NCI-H187 (cell line): ENCODE measurements around the gene MAD2L1.
A peak's percentile ranks its signal among the peaks of the same experiment; 100 is the strongest.

ENCODE experiments used
- DNase-seq, 2 experiments: peaks; one replicate each; lab custom pipeline; 2025; lab: John Stamatoyannopoulos, UW

MAD2L1 gene

DNA sequence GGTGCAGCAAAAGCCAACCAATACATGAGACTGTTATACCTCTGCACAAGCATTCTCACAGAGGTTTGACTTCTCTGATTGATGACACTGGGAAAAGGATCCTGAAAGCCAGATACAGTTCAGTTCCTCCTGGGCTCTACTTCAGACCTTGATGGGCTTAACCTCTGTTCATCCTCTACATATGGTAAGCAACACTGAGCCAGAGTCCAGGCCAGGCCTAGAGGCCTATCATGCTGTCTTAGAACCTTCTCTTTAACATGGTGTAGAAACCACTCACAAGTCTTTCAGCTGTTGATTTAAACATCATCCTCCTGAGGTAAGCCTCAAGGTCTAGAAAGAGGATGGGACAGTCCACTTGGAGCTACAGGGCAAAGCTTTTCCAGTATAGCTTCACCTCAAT is 9.2 kb downstream of the MAD2L1 start:
- no peak for DNase-seq

DNA sequence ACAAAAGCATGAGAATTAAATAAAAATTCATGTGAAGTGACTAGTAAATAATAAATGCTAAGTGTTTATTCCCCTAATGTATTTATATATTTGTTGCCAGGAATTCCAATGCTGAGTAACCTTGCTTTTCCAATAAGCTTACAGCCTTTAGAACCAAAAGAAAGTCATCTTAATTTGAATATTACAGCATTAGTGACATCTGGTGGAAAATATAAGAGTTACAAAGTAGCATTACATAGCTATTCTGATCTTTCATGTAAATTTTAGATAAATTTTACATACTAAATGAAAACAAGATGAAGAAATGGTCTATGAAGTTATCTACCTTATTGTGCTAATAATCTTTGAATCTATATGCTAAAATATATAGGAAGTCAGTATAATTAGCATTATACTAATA is 10.4 kb downstream of the MAD2L1 start:
- no peak for DNase-seq

DNA sequence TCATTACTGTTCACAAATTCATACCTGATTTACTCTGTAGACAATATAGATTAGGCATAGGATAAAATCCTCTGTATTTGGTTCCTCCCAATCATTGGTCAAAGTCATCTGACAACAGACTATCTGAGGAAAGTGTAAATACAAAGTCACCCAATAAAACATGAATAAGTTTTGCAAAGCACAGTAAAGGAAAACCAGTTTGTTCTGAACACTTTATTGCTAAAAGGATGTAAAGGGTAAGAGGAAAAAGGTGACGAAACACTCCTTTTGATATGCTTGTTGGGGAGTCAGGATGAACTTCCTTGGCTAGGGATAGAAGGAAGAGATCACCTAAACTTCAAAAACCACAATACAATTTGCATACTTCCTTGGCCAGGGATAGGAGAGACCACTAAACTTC is 10.9 kb downstream of the MAD2L1 start:
- no peak for DNase-seq

DNA sequence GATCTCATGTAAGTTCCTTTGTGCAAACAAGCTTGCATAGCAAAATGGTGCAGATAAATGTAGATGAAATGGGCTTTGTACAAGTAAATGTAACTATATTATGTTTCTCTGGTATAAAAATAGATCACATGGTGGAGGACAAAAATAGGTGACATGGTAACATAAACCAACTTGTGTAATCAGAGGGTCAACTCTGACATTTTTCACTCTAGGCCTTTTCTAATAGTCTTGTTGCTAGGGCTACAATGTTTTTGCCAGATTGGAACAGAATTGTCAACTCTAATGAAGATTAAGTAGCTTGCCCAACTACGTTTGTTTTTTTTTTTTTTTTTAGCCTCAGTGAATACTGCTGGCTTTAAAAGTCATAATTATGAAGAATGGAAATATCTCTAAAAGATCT is 11.5 kb downstream of the MAD2L1 start:
- DNase-seq: no peak

DNA sequence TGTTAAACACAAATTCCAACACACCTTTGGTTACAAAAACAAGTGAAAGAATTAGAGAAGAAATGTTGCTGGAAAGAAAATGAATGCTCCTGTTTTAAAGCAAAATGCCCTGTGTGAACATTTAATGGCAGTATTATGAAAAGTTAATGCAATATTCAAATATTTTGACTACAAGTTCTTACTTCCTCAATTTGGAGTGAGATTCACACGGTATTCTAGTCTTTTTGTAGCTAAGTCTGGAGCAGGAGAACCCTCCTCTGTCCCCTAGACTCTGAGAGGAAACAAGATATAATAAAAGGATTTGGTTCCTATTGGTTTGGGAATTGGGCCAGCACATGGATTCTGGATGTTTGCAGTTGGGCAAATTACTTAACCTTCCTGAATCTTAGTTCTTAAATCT is 12.7 kb downstream of the MAD2L1 start:
- no peak for DNase-seq

DNA sequence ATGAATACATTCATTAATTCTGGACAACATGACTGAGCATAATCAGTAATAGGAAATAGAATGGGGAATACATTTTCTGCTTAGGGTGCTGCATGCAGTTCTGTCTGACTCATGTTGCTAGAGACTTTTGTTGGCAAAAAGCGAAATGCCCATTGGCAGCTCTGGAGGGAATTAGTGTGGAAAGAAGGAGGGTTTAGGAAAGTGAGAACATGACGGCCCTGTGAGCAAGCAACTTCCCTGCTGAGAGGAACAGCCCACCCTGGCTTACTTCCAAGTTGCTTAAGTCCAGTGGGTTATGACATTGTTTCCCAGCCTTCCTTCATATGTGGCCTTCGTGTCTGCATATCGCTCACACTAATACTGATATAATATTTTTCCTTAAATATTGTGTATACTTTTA is 13.8 kb downstream of the MAD2L1 start:
- no peak for DNase-seq

DNA sequence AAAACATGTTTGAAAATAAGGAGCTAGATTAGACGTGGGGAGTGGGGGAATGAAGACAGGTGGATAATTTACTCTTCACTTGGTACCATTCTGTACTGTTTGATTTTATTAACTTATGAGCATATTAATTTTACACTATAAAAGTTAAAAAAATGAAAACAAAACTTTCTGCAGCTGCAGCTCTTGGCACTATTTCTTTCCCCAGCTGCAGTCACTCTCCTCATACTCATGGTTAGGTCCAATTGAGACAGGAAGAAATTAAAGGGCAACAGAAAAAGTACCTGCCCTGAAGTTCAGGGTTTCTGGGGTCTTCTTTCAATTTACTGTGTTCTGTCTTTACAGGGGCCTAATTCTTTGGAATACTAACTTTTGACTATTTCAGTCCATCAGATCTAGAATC is 15.4 kb downstream of the MAD2L1 start:
- DNase-seq: no peak

DNA sequence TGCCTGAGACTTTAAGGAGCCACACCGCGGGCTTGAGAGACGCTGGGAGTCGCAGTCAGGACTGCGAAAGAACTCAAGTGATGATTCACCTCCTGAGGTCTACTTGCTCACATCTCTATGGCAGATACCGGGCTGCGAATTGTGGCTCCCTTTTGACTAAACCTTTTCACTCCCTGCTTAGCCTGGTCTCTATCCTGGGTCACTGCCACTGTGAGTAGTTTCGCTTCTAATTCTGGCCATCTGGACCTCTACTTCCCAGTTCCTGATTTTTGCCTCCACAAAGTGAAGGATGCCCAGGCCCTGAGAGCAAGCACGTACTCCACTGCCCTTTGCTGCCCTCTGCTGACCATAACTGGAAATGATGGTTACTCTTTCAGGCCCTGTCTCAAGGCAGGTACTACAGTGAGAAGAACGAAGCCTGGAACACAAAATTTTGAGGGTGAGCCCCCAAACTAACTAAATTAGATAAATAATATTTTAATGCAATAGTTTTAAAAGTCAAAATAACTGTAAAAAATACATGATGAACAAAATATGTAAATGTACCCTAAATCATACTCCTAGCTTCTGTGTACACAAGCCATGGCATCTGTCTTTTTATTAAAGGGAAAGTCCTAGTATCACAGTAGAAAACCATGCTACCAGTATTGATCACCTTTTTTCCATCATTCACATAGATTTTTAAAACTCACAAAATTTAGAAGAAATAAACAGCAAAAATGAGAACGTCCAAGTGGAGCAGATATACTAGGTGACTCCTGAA is 16.7 kb downstream of the MAD2L1 start:
- peak; percentile 43 to 45 for DNase-seq

DNA sequence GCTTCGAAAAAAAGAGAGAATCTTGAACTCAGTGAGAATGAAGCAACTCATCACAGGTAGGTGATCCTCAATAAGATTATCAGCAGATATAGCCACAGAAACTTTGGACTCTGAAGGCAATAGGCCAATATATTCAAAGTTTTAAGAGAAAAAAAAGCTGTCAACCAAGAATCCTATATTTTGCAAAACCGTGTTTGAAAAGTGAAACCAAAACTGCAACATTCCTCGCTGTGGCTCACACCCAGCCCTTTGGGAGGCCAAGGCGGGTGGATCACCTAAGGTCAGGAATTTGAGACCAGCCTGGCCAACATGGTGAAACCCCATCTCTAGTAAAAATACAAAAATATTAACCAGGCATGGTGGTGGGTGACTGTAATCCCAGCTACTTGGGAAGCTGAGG is 22.8 kb downstream of the MAD2L1 start:
- no peak for DNase-seq

DNA sequence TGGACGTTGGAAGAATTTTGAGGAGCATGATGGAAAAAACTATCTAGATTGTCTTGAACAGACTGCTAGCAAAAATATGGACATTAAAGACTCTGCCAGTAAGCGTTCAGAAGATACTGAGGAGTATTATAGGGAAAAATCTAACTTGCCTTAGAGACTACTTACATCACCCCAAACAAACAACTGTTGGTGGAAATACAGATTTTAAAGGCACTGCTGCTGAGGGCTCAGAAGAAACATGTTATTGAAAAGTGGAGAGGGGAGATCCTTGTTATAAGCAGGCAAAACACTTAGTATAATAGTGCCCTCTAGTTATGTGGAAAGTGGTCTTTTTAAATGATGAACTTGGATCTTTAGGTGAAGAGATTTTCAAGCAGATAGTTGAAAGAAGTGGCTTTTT is 29.2 kb downstream of the MAD2L1 start:
- DNase-seq: no peak

DNA sequence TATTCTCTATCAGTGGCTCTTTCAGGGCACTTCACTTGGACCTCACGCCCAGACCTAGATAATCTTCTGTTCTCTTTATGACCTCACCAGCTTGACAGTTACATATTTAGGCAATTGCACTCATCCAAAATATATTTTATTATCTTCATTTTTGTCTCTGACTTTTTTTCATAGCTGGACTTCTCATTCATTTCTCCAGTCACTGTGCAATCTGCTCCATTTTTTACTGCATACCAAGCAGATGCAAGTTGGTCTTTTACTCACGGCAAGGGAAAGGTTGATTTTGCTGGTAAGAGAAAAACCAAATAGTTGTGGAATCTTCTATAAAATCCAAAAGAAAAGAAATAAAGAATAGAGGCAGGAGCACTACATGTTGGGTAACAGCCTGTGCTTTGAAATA is 31.7 kb downstream of the MAD2L1 start:
- DNase-seq: no peak

DNA sequence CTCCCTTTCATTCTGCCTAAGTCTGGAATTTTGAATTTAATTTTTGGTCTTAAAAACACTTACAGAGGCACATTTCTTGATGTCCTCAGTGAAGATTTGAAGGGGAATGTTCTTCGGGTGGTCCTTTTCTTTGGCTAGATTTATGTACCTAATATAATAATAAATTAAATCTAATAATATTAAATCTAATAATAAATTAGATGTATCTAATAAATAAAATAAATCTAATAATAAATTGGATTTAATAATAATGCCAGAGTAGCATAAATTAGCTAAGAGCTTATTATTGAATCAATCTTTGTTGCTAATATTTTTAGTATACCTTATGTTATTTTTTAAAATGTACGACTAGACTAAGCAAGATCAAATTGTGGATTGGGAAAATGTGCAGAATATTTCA is 39.8 kb downstream of the MAD2L1 start:
- DNase-seq: no peak

DNA sequence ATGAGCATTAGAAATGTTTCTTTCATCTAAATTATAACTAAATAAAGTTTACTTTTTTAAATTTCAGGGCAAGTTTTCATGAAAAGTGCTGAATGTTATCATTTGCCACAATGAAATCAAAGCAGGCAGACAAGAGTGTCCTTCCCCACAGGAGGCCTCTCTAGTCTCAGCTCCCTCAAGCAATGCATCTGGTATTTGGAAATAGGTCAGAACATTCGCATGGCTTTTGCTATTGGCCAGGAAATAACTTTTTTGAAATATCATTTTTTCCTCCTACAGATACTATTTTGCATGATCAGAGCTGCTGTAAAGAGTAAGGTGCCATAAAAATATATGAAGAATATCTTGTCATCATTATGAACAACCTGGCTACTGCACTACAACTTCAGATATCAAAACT is 41.1 kb downstream of the MAD2L1 start:
- no peak for DNase-seq

DNA sequence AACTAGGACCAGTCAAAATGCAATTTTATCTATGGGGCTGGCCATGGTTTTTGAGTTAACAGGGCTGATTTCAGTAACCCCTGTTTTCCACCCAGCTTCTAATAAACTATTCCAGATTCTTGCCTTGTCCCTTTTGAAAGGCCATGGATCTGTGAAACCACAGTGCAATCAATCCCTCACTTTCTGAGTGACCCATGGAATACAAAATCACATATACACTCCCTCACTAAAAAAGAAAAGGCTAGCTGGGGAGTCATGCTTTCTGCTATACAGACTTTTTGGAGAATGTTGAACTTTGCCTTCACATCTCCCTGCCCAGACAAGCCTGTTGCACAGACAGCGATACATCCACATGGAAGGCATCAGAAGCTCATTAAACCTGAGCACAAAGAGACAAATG is 47.9 kb downstream of the MAD2L1 start:
- DNase-seq: no peak

DNA sequence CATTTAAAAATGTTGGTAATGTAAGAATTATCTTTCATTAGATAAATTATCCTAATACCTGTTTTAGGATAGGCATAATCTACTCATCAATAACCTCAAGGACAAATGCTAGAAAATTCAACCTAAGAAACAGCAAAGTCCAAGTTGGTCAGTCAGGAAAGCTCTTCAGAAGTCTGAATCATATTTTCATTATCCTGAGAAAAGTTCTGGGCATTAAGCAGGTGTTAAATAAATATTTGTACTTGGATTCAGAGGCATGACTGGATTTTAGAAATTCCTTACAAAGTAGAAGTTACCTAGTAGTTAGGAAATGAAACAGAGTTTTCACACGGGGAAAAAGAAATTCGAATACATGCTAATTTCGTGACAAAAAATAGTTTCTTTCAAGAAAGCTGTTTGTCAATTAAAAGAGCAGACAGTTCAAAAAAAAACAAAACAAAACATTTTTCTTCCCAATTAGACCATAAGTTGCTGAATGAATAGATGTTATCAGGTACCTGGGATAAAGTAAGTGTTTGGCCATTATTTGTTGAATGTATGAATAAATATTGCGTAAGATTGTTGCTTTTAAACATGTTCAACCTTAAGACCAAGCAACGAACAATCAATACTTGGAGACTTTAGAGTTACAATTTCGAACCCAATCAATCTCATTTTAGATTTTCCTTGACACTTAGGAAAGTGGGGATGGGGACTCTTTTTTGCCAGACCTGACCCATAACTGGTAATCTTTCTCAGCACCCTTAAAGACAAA is 48.5 kb downstream of the MAD2L1 start:
- DNase-seq: no peak

DNA sequence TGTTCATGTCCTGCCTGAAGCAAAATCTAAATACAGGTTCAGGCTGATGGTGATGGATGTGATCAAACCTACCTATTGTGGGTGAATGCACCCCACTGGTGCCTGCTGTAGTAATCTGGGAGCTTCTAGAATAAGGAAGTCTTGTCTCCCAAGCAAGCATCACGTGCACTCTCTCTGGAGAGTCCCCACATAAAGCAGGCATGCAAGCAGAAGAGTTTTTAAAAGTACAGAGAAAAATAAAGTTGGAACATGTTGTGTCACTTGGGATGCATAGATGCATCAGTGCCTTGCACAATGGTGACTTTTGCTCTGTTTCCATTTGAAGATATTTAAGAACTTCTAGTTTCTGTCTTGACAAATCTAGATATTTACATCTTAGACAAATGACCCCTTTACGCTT is 54.9 kb downstream of the MAD2L1 start:
- DNase-seq: no peak

DNA sequence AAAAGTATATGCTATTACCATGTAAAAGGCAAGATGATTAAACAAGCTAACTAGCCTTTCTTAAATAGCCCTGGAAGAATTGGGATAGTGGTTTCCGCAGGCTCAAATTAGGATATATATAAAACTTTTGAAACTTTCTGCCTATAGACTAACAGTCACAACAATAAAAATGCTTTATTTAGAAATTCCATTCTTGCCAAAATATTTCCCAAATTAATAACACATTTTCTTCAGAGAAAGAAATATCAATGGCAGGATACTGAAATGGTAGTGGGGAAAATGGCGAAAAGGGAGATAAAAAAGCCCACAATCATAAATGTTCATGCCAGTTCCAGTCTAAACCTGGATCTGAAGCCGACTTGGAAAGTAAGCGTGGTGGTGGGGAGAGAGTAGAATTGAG is 56.0 kb downstream of the MAD2L1 start:
- DNase-seq: no peak

DNA sequence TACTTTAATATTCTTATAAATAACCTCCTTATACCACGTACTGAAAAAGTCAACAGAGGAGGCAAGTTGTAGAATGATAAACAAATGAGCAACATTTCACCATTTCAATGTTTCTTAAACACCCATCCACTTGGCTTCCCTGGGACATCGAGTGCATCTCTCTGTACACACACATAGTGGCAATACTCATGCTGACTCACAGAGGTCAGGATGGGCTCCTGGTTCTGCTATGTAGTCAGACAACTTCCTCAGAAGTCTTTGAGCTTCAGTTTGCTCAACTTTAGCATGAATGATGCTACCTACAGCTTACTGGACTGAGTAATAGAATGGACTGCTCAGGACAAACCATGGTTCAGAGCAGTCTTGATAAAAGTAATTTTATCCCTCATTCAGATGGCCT is 56.9 kb downstream of the MAD2L1 start:
- no peak for DNase-seq

DNA sequence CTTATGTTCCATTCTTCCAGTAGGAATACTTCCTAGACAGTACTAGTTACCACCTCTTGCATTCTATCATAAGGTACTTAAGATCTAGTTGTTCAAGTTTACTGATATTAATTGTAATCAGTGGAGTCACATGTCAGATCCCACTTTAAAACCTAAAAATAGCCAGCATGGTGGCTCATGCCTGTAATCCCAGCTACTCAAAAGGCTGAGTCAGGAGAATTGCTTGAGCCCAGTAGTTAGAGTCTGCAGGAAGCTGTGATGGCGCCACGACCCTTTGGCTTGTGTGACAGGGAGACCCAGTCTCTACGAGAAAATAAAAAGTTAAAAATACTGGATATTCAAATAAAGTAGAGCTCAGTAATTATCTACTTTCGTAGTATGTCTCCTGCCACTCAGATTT is 57.7 kb downstream of the MAD2L1 start:
- DNase-seq: no peak

DNA sequence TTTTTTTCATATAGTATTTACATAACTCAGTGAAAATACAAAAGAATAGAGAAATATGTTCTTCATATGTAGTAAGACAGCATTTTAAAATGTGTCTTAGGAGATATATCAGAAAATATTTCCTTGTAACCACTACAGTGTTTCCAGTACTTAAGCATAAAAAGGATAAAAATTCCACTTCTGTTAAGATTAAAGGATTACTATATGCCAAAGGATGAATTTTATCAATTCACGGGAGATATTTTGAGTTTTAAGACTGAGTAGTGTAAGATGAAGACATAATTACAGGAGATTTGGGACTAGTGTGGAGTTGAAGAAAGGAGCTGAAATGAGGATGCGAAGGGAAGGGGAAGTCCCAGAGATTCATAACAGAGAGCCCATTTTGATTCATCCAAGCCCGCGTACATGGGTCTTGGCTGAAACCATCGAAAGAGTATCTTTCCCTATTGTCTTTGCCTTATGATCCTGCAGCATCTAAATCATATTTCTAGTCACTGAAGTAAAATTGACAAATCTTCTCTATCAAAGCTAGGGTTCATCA is 58.7 kb downstream of the MAD2L1 start:
- DNase-seq: no peak

DNA sequence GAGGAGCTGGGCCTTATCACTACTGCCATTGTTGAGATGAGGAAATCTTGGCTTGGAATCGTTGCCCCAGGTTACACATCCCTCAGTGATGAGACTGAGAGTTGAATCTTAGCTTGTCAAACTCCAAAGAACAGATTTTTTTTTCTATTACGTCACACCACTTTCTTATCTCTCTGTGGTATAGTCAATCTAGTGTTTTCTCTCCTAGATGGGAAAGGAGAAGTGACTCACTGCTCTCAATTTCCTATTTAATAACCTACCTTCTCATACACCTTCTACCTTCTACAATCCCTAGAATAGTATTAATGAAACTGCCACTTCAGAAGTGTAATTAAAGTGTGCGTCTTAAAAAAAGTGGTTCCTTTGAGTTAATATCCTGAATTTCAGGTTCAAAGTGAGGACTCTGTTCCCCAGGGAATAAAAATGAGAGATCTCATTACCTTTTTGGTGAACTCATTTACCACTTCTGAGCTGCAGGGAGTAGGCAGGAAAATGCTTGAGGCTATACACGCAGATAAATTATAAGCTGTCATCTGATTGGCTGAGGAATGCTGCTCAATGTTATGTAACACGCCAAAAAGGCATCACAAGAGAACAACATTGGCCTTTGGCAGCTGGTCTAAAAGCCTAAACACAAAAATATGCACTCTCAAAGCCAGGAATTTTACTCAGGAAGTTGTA is 59.3 kb downstream of the MAD2L1 start:
- no peak for DNase-seq
